ENCODE measurements around the gene TPSAB1. TPM values are rescaled to one million over a fixed set of nuclear protein-coding genes. Genes with fewer than 3 reads are reported as not detected.

Gene TPSAB1
- total RNA-seq, 2 experiments from 2014 or later, result not detected

GRCh38 chr16:1213231-1213630, 27.3 kb upstream of the TPSAB1 start:
- Mint-ChIP-seq H3K4me3 (no peak overlapping the region), H3K27me3 (ENCODE audit: low read depth) (no peaks in the 10 kb centered on the region), H3K36me3 (ENCODE audit: low read depth) (no peaks in the 10 kb centered on the region), H3K9me3 (ENCODE audit: insufficient read depth) (no peaks in the 10 kb centered on the region), H3K4me1 (ENCODE audit: low read depth) (peaks cover 4% of the 10 kb centered on the region), H3K27ac (no peak overlapping the region)
- ATAC-seq, result no peak
- POLR2A ChIA-PET, result no interaction called here
- CTCF ChIA-PET, result no interaction called here
- DNase-seq, result no peak

GRCh38 chr16:1213796-1214372, 26.6 kb upstream of the TPSAB1 start:
- CTCF ChIA-PET, result no interaction called here
- DNase-seq (no peak), ATAC-seq (no peak)
- no peaks in the 10 kb centered on the region for H3K9me3 Mint-ChIP-seq (ENCODE audit: insufficient read depth)
- POLR2A ChIA-PET, result no interaction called here
- peaks cover 2% of the 10 kb centered on the region for H3K4me1 Mint-ChIP-seq (ENCODE audit: low read depth)
- H3K4me3 Mint-ChIP-seq, result no peak overlapping the region
- H3K27me3 Mint-ChIP-seq (ENCODE audit: low read depth), result no peaks in the 10 kb centered on the region
- H3K27ac Mint-ChIP-seq, result no peak overlapping the region
- no peaks in the 10 kb centered on the region for H3K36me3 Mint-ChIP-seq (ENCODE audit: low read depth)

- no peaks in the 10 kb centered on the region for H3K27me3 Mint-ChIP-seq (ENCODE audit: low read depth)
- H3K36me3 Mint-ChIP-seq (ENCODE audit: low read depth), result no peaks in the 10 kb centered on the region
- no peak for ATAC-seq
- no peaks in the 10 kb centered on the region for H3K4me1 Mint-ChIP-seq (ENCODE audit: low read depth)
- H3K9me3 Mint-ChIP-seq (ENCODE audit: insufficient read depth), result no peaks in the 10 kb centered on the region
- POLR2A ChIA-PET, result no interaction called here
- DNase-seq, result no peak
- no peak overlapping the region for H3K4me3 Mint-ChIP-seq
- no peak overlapping the region for H3K27ac Mint-ChIP-seq
- CTCF ChIA-PET, result no interaction called here
Measured at GRCh38 chr16:1214719-1215118, 25.8 kb upstream of the TPSAB1 start.

- ChIA-PET POLR2A (no interaction called here), CTCF (no interaction called here)
- Mint-ChIP-seq H3K4me1 (ENCODE audit: low read depth) (no peaks in the 10 kb centered on the region), H3K9me3 (ENCODE audit: insufficient read depth) (no peaks in the 10 kb centered on the region), H3K4me3 (no peak overlapping the region), H3K27ac (no peak overlapping the region), H3K36me3 (ENCODE audit: low read depth) (no peaks in the 10 kb centered on the region), H3K27me3 (ENCODE audit: low read depth) (no peaks in the 10 kb centered on the region)
- no peak for ATAC-seq
- no peak for DNase-seq
Measured at GRCh38 chr16:1215574-1216295, 24.8 kb upstream of the TPSAB1 start.

GRCh38 chr16:1216296-1216619, 24.2 kb upstream of the TPSAB1 start:
- CTCF ChIA-PET, result no interaction called here
- no peaks in the 10 kb centered on the region for H3K36me3 Mint-ChIP-seq (ENCODE audit: low read depth)
- no peak overlapping the region for H3K4me3 Mint-ChIP-seq
- POLR2A ChIA-PET, result no interaction called here
- no peaks in the 10 kb centered on the region for H3K4me1 Mint-ChIP-seq (ENCODE audit: low read depth)
- H3K9me3 Mint-ChIP-seq (ENCODE audit: insufficient read depth), result no peaks in the 10 kb centered on the region
- no peak overlapping the region for H3K27ac Mint-ChIP-seq
- ATAC-seq, result no peak
- no peak for DNase-seq
- no peaks in the 10 kb centered on the region for H3K27me3 Mint-ChIP-seq (ENCODE audit: low read depth)

GRCh38 chr16:1216681-1217400, 23.7 kb upstream of the TPSAB1 start:
- Mint-ChIP-seq H3K9me3 (ENCODE audit: insufficient read depth) (no peaks in the 10 kb centered on the region), H3K4me3 (no peak overlapping the region), H3K4me1 (ENCODE audit: low read depth) (no peaks in the 10 kb centered on the region), H3K27ac (no peak overlapping the region), H3K36me3 (ENCODE audit: low read depth) (no peaks in the 10 kb centered on the region), H3K27me3 (ENCODE audit: low read depth) (no peaks in the 10 kb centered on the region)
- ATAC-seq (no peak), DNase-seq (no peak)
- ChIA-PET POLR2A (no interaction called here), CTCF (no interaction called here)

- ChIA-PET CTCF (no interaction called here), POLR2A (no interaction called here)
- DNase-seq (no peak), ATAC-seq (no peak)
- H3K9me3 Mint-ChIP-seq (ENCODE audit: insufficient read depth), result no peaks in the 10 kb centered on the region
- H3K4me1 Mint-ChIP-seq (ENCODE audit: low read depth), result no peaks in the 10 kb centered on the region
- H3K4me3 Mint-ChIP-seq, result no peak overlapping the region
- H3K27me3 Mint-ChIP-seq (ENCODE audit: low read depth), result no peaks in the 10 kb centered on the region
- H3K27ac Mint-ChIP-seq, result no peak overlapping the region
- no peaks in the 10 kb centered on the region for H3K36me3 Mint-ChIP-seq (ENCODE audit: low read depth)
Measured at GRCh38 chr16:1217526-1217925, 23.0 kb upstream of the TPSAB1 start.

- ChIA-PET CTCF (no interaction called here), POLR2A (no interaction called here)
- no peaks in the 10 kb centered on the region for H3K36me3 Mint-ChIP-seq (ENCODE audit: low read depth)
- H3K27ac Mint-ChIP-seq, result no peak overlapping the region
- no peaks in the 10 kb centered on the region for H3K27me3 Mint-ChIP-seq (ENCODE audit: low read depth)
- no peak overlapping the region for H3K4me3 Mint-ChIP-seq
- H3K9me3 Mint-ChIP-seq (ENCODE audit: insufficient read depth), result no peaks in the 10 kb centered on the region
- ATAC-seq (no peak), DNase-seq (no peak)
- H3K4me1 Mint-ChIP-seq (ENCODE audit: low read depth), result no peaks in the 10 kb centered on the region
Measured at GRCh38 chr16:1218061-1218929, 22.2 kb upstream of the TPSAB1 start.

GRCh38 chr16:1218930-1219611, 21.4 kb upstream of the TPSAB1 start:
- no peaks in the 10 kb centered on the region for H3K36me3 Mint-ChIP-seq (ENCODE audit: low read depth)
- H3K27ac Mint-ChIP-seq, result no peak overlapping the region
- DNase-seq, result no peak
- ChIA-PET CTCF (no interaction called here), POLR2A (no interaction called here)
- H3K4me1 Mint-ChIP-seq (ENCODE audit: low read depth), result no peaks in the 10 kb centered on the region
- ATAC-seq, result no peak
- H3K27me3 Mint-ChIP-seq (ENCODE audit: low read depth), result no peaks in the 10 kb centered on the region
- no peaks in the 10 kb centered on the region for H3K9me3 Mint-ChIP-seq (ENCODE audit: insufficient read depth)
- H3K4me3 Mint-ChIP-seq, result no peak overlapping the region

GRCh38 chr16:1220098-1220728, 20.3 kb upstream of the TPSAB1 start:
- Mint-ChIP-seq H3K9me3 (ENCODE audit: insufficient read depth) (no peaks in the 10 kb centered on the region), H3K4me3 (no peak overlapping the region), H3K4me1 (ENCODE audit: low read depth) (no peaks in the 10 kb centered on the region), H3K27me3 (ENCODE audit: low read depth) (no peaks in the 10 kb centered on the region), H3K27ac (no peak overlapping the region), H3K36me3 (ENCODE audit: low read depth) (no peaks in the 10 kb centered on the region)
- no peak for ATAC-seq
- DNase-seq, result no peak
- ChIA-PET CTCF (no interaction called here), POLR2A (no interaction called here)

GRCh38 chr16:1220841-1221627, 19.5 kb upstream of the TPSAB1 start:
- DNase-seq (no peak), ATAC-seq (no peak)
- Mint-ChIP-seq H3K4me3 (no peak overlapping the region), H3K4me1 (ENCODE audit: low read depth) (no peaks in the 10 kb centered on the region), H3K27me3 (ENCODE audit: low read depth) (no peaks in the 10 kb centered on the region), H3K27ac (no peak overlapping the region), H3K36me3 (ENCODE audit: low read depth) (no peaks in the 10 kb centered on the region), H3K9me3 (ENCODE audit: insufficient read depth) (no peaks in the 10 kb centered on the region)
- ChIA-PET CTCF (no interaction called here), POLR2A (no interaction called here)
